HG02798 (cell line): ENCODE data around the gene TMEM150C.

ENCODE experiments used
- ATAC-seq: cut with Tn5 transposase; IDR thresholded peaks from one replicate; pipeline ENCODE4 v1.9.1; 2021; ENCODE audit warnings: mild to moderate bottlenecking; ENCODE audit not compliant: unreplicated experiment, poor library complexity

Gene TMEM150C

DNA sequence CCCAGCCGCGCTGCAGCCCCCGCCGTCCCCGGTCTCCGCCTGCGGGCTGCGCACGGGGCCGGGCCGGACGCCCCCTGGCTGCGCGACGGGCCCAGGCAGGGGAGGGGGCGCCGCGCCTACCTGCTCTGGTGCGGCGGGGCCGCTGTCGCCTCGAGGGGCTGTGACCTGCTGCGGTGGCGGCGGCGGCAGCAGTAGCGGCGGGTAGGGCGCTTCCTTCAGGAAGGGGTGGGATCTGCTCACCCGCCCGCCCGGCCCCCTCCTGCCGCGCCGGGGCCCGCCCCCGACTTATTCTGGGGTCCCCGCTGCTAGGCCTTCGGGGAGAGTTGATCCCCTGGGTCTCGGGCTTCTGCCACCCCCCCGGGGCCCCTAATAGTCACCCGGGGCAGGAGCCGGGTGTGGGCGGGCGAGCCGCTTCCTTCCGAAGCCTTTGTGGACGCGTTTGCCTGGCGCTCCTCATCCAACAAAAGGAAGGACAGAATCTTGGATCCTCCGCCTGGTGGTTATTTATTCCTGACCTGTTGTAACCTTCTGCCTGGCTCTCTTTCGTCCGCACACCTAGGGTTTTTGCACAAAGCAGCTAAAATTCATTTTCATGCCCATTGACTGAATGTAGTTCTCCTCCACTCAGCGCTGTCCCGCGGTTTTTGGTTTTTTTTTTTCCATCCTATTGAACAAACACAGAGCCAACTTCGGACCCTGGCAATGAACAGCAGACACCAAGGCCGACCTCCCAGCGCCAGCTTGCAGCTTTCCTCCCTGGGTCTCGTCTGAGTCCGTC is at the start of gene TMEM150C:
Gene TMEM150C (minus strand): TSS at position 203 of the 778 bp plus-strand sequence. CDS start 57,331 bp downstream, outside the sequence.
- no peak for ATAC-seq

DNA sequence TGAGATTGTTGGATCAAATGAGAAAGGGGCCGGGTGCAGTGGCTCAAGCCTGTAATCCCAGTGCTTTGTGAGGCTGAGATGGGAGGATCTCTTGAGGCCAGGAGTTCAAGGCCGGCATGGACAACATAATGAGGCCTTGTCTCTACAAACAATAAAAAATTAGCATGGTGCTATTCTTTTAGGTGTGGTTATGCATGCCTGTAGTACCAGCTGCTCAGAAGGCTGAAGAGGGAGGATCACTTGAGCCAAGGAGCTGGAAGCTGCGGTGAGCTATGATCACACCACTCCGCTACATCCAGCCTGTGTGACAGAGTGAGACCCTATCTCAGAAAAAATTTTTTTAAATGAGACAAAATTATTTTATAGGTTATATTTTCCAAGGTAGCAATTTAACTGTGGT is 49.7 kb upstream of the TMEM150C start:
- no peak for ATAC-seq

DNA sequence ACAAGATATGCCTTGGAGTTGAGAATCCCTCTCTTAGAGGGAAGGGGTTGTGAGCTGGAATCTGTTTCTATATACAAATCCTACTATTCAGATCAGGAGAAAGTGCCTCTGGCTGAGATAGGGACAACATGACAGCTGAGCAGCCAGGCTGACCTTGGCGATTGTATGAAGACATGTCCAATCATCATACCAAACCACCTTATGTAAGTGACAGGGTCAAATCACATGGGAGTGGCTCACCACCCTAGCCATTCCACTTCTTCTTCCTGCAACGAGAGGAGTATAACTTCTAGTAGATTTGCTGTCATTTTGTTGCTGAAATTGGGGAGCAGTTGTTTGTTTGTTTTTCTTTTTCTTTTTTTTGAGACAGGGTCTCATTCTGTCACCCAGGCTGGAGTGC is 48.3 kb upstream of the TMEM150C start:
- ATAC-seq = no peak

- no peak for ATAC-seq
Measured at GRCh38 chr4:82606622-82607021, 44.8 kb upstream of the TMEM150C start.

DNA sequence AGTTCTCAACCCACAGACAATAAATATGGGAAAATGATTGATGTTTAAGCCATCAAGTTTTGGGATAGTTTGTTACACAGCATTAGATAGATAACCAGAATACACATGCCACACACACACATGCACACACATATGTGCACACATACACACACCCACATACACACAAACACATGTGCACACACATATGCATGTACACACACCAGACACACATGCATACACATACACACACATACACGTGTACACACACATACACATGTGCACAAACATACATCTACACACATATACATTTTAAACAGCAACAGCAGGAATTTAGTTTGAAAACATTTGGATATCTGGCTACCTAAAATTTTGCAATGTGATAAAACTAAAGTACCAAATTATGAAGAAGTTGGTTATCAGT is 42.7 kb upstream of the TMEM150C start:
- ATAC-seq = no peak

GRCh38 chr4:82601242-82602015 is 39.6 kb upstream of the TMEM150C start:
- no peak for ATAC-seq

GRCh38 chr4:82599336-82599735 is 37.5 kb upstream of the TMEM150C start:
- ATAC-seq = no peak

GRCh38 chr4:82594456-82594855 is 32.7 kb upstream of the TMEM150C start:
- ATAC-seq = no peak

DNA sequence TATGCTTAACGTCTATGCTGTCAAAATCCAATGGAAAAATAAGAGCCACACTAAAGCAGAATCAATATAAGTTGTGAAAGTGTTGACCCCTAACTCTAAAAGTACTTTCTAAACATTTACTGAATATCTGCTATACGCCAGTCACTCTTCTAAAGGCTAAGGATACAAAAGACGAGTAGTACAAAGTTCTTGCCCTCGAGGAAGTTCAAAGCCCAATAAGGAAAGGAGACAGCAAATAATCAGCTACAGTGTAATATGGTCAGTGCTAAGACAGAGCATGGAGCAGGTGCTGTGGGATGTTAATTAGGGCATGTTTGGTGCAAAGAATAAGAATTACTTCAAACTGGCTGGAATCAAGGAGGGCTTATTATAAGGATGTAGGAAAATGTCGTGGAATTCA is 31.6 kb upstream of the TMEM150C start:
- ATAC-seq = no peak

- ATAC-seq = no peak
Measured at GRCh38 chr4:82592639-82593038, 30.9 kb upstream of the TMEM150C start.

DNA sequence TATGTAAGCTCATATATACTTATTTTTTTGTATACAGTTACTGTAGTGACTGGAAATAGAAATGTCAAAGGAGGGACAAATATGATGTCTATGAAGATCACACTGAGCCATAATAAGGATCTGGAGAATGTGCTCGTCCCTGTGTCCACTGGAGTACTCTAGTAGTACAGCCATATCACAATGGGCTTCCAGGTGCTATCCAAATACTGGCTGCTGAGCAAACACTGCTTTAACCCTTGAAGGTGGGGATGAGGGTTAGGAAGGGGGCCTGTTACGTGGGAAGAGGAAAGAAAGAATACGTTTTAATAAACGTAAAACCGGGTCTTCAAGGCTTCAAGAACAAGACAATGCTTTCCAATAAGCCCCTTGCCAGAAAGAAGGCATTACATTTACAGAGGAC is 29.8 kb upstream of the TMEM150C start:
- no peak for ATAC-seq

DNA sequence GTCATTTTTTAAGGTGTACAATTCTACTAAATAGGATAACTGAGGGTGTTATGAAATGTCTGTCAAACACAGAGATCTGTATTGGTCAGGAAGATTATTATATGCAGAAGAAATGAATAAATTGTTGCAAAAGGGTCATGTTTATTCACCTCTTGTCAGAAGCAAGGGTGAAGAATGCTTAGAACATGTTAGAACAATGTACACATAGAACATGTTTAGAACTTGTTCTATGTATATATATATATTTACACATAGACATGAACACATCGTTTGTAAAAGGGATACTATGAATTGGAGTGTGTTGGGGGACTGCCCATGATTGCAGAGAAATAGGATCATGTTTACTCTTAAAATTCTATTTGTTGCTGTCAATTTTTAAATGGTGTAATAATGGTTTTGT is 28.0 kb upstream of the TMEM150C start:
- no peak for ATAC-seq

GRCh38 chr4:82588771-82589270 is 27.0 kb upstream of the TMEM150C start:
- ATAC-seq = no peak

DNA sequence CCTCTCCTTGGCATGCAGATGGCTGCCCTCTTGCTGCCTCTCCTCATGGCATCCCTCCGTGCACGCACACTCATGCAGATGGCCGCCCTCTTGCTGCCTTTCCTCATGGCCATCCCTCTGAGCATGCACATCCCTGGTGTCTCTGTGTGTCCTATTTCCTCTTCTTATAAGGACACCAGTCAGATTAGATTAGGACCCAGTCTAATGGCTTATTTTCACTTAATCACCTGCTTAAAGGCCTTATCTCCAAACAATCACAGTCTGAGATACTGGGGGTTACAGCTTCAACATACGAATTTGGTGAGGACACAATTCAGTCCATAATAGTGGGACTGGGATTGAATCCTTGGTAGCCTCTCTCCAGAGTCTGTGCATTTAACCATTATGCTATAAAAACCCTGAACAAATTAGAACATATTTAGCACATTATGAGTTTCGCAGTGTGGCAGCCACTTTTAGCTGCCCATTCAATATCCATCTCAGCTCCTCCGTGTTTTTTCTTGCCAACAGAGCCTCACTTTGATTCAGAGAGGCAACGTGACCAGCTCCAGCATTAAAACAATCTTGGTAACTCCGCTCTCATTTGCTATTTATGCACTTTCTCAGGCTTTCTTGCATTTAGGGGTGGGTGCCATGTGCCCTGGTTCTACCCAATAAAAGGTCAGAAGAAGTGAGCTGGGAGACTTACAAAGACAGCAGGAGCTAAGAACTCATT is 26.2 kb upstream of the TMEM150C start:
- ATAC-seq = no peak

GRCh38 chr4:82585690-82586435 is 24.1 kb upstream of the TMEM150C start:
- ATAC-seq = no peak

- ATAC-seq = no peak
Measured at GRCh38 chr4:82584931-82585330, 23.1 kb upstream of the TMEM150C start.

DNA sequence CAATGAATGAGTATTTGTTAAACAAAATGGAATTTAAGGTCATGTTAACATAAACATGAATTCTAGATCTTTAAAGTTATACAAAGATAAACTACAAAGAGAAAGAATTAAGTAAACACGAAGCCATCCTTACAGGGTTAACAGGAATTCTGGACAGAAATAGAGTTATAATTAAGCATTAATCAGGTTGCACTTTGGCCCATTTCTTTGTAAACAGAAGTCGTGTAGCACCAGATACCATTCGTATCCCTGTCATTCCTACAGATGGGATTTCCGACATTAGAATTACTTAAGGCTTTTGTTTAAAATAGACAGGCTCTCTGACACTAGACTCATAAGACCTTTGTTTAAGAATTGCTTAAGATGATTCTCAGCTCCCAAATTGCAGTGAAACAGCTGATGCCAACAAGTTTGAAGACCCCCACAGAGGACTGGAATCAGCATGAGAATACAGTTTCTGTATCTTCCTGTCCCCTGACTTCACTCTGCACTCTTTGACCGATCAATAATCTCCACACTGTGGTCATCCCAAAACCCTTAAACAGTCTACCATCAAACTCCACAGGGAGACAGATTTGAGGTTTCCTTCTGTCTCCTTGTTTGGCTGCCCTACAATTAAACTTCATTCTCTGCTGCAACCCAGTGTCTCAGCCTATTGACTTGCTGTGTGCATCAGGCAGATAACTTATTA is 22.3 kb upstream of the TMEM150C start:
- ATAC-seq = no peak

- no peak for ATAC-seq
Measured at GRCh38 chr4:82579932-82580331, 18.1 kb upstream of the TMEM150C start.

DNA sequence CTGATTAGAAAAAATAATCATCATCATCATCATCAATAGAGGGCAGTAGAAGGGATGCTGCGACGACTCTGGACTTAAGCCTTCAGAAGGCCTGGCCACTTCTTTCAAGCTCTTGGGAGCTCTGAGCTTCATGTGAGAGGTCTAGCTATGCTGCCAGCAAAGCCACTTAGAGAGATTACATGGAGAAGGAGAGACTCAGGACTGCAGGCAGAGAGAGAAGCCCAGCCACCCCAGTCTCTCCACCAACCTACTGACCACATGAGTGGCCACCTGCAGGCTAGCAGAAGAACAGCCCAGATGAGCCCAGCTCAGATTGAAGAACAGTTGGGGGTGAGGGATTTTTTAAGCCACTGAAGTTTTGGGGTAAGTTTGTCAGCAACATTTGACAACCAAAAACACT is 17.1 kb upstream of the TMEM150C start:
- ATAC-seq = no peak

DNA sequence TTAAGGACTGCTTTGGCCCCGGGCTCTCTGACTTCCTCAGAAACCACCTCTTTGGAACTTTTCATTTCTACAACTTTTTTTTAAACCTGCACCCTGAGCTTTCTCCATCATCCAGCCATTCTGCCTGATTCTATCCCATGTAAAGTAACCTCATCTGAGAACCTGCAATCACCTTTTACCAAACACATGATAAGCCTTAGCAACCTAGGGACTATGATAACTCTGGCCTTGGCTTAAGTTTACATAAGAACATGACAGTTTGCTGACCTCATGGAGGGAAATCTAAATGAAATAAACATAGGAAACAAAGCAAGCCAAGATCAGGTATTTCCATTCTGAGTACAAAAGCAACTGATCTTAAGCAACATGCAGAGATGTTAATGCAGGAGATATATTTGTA is 15.7 kb upstream of the TMEM150C start:
- ATAC-seq = no peak
